NB4 (cell line): ENCODE results near the gene IGSF23.

Source experiments
- CTCF ChIP-seq: IDR thresholded peaks from one replicate; pipeline ENCODE4 v1.5.1; 2012; ENCODE audit warnings: low read depth, low read length
- MYC ChIP-seq: IDR thresholded peaks from 2 replicates; pipeline ENCODE4 v1.6.1; 2011; ENCODE audit warnings: low read depth, low read length
- POLR2A ChIP-seq: IDR thresholded peaks from 2 replicates; pipeline ENCODE4 v1.6.1; 2011; ENCODE audit warnings: mild to moderate bottlenecking; ENCODE audit not compliant: insufficient read length; ENCODE audit errors: extremely low read depth
- TF ChIP-seq, protein P1 (sequence below): IDR thresholded peaks from 2 replicates; pipeline ENCODE4 v1.6.1; 2011; ENCODE audit warnings: low read depth, low read length

GRCh38 chr19:44582581-44583265 lies 30.6 kb upstream of the IGSF23 start:
- no peak for TF ChIP-seq POLR2A
- TF ChIP-seq, protein P1, sequence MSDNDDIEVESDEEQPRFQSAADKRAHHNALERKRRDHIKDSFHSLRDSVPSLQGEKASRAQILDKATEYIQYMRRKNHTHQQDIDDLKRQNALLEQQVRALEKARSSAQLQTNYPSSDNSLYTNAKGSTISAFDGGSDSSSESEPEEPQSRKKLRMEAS = no peak
- TF ChIP-seq CTCF = peak; percentile 70
- no peak for TF ChIP-seq MYC
